ENCODE results near the gene EPHB2. TPM values are rescaled to one million over a fixed set of nuclear protein-coding genes. Genes with fewer than 3 reads are reported as not detected.

Gene EPHB2
- total and polyA plus RNA-seq, 2 of the 8 experiments (the other 6 are each of a cell fraction or from before 2014, with no cell fraction given): 15.8 to 17.2 TPM

DNA sequence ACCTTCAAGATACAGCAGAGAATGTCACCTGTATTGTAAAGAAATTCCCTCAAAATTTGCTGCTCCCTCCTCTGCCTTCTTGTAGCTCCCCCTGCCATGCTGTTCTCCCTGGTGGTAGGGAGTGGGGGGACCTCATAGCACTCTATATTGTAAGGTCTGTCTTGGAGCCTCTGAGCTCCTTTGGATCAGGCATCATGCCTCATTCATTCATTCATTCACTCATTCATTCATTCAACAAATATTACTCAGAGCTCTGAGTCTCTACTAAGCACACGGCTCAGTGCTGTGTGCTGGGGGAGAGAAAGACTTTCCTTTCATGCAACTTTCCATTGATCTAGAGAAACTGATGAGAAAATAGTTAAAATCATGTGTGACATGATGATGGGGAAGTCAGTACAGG, 27.1 kb upstream of the EPHB2 start:
- Histone ChIP-seq H3K4me1 (replicated peaks in 1 of 4; ENCODE audit: control insufficient read depth in 3 of 4, insufficient read depth in 4 of 4, low read length in 3 of 4) (peaks cover 0 to 7% (median 3%) of the 10 kb centered on the region in 4 experiments; a peak in 2 of 7 replicates), H3K18ac (ENCODE audit: extremely low read depth, low read length) (no peak overlapping the region), H3K4me3 (ENCODE audit: extremely low read depth in 1 of 4, insufficient read depth in 2 of 4, low read depth in 3 of 4, low read length in 4 of 4) (no peak overlapping the region), H2BK20ac (ENCODE audit: low read length) (no peak overlapping the region), H4K91ac (replicated peaks; ENCODE audit: insufficient read length, low read length) (no peak overlapping the region), H3K56ac (replicated peaks; ENCODE audit: insufficient read length, low read depth, low read length) (no peak overlapping the region), H3K23ac (ENCODE audit: insufficient read length) (no peak overlapping the region), H2BK15ac (ENCODE audit: low read length) (no peak overlapping the region), H3K4me2 (ENCODE audit: insufficient read depth in 1 of 2, low read depth in 2 of 2, low read length in 2 of 2) (no peak overlapping the region), H2BK12ac (ENCODE audit: low read depth, low read length) (no peak overlapping the region), H3K9me3 (ENCODE audit: insufficient read depth in 2 of 2, low read depth in 1 of 2, low read length in 1 of 2) (no peaks in the 10 kb centered on the region), H3K27ac (ENCODE audit: low read depth, low read length) (no peak overlapping the region), H3K79me2 (ENCODE audit: control insufficient read depth in 1 of 2, insufficient read depth in 2 of 2, low read length in 2 of 2) (no peaks in the 10 kb centered on the region; a peak in 1 of 4 replicates), H3K27me3 (replicated peaks in 1 of 4; ENCODE audit: control insufficient read depth in 3 of 4, extremely low read depth in 1 of 4, insufficient read depth in 3 of 4, low read length in 3 of 4) (no peaks in the 10 kb centered on the region), H4K5ac (ENCODE audit: insufficient read length, low read depth, low read length) (no peak overlapping the region), H4K8ac (ENCODE audit: extremely low read depth, insufficient read depth, low read length) (no peak overlapping the region), H3K79me1 (ENCODE audit: low read depth, low read length) (no peaks in the 10 kb centered on the region), H3K23me2 (ENCODE audit: low read depth, low read length) (peaks cover 7% of the 10 kb centered on the region; the same call in 1 of the 2 replicates), H3K9ac (replicated peaks in 1 of 4; ENCODE audit: extremely low read depth in 1 of 4, low read depth in 3 of 4, low read length in 3 of 4) (no peak overlapping the region), H3K14ac (ENCODE audit: insufficient read length) (no peak overlapping the region), H2BK120ac (replicated peaks; ENCODE audit: low read depth, low read length) (no peak overlapping the region), H2AK5ac (ENCODE audit: low read depth, low read length) (no peak overlapping the region), H2BK5ac (ENCODE audit: low read depth, low read length) (no peak overlapping the region), H3K36me3 (ENCODE audit: control insufficient read depth in 2 of 4, insufficient read depth in 4 of 4, low read length in 3 of 4) (no peaks in the 10 kb centered on the region; a peak in 1 of 8 replicates), H3K4ac (replicated peaks; ENCODE audit: insufficient read length, low read depth, low read length) (no peak overlapping the region), H2AFZ (ENCODE audit: low read length) (no peak overlapping the region), H4K20me1 (replicated peaks in 1 of 2; ENCODE audit: control insufficient read depth in 1 of 2, insufficient read depth in 2 of 2, low read length in 2 of 2) (peaks cover 0 to 7% of the 10 kb centered on the region in 2 experiments)
- CTCF ChIA-PET (ENCODE audit: partially characterized antibody): interaction anchor here (0.7 to 3.8 kb wide), 8 partner anchors 9 to 289 kb away, joined by 3 to 22 read pairs (median 5); partner anchors contain the start of gene LACTBL1
- 100% methylated on average over 1 of the region's 1 CpG; no CpG with 5 or more reads in 1 of the 2 experiments for WGBS, 2 experiments (ENCODE audit: extremely low coverage in 1 of 2, insufficient coverage in 1 of 2, insufficient read length in 1 of 2, insufficient replicate concordance in 2 of 2, low coverage in 1 of 2, low lambda C conversion rate in 2 of 2, missing lambda C conversion rate in 1 of 2)
- no peak for TF ChIP-seq HDAC2 (IDR thresholded peaks at IDR 0.05; ENCODE audit: borderline replicate concordance in 1 of 2, low read depth in 2 of 2, low read length in 2 of 2)
- no peak for TF ChIP-seq NRF1 (IDR thresholded peaks at IDR 0.05; ENCODE audit: low read depth, low read length)
- no peak for TF ChIP-seq EZH2 (IDR thresholded peaks at IDR 0.05; ENCODE audit: low read depth, low read length, severe bottlenecking)
- TF ChIP-seq, protein P1, sequence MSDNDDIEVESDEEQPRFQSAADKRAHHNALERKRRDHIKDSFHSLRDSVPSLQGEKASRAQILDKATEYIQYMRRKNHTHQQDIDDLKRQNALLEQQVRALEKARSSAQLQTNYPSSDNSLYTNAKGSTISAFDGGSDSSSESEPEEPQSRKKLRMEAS (IDR thresholded peaks at IDR 0.05): no peak
- no peak for TF ChIP-seq SP4 (IDR thresholded peaks at IDR 0.05; ENCODE audit: low read length)
- TF ChIP-seq TBP (IDR thresholded peaks at IDR 0.05; ENCODE audit: low read depth, low read length): no peak
- no peak for TF ChIP-seq RFX5 (IDR thresholded peaks at IDR 0.05; ENCODE audit: borderline replicate concordance, low read depth, low read length)
- TF ChIP-seq BRCA1 (IDR thresholded peaks at IDR 0.05; ENCODE audit: low read depth, low read length): no peak
- TF ChIP-seq JUND (IDR thresholded peaks at IDR 0.05; ENCODE audit: low read length): no peak
- no peak for TF ChIP-seq RBBP5 (IDR thresholded peaks at IDR 0.05; ENCODE audit: borderline replicate concordance, low read depth, low read length)
- TF ChIP-seq TEAD4 (IDR thresholded peaks at IDR 0.05; ENCODE audit: low read depth, low read length): no peak
- no peak for TF ChIP-seq TAF7 (optimal IDR thresholded peaks at IDR 0.05; ENCODE audit: borderline replicate concordance, low read depth, low read length)
- no peak for TF ChIP-seq POU5F1 (IDR thresholded peaks at IDR 0.05; ENCODE audit: low read depth, low read length)
- DNase-seq (ENCODE audit: low read depth in 1 of 2, low spot score in 2 of 2): no peak
- no peak for FAIRE-seq
- POLR2A ChIA-PET (ENCODE audit: partially characterized antibody): interaction anchor here (1.5 kb wide), 1 partner anchor 16 kb away, joined by 4 read pairs; no protein-coding TSS in a partner anchor
